OCI-LY1 (cell line): Measurements from ENCODE around the gene EFHD2.
"Not testable (repeated sequence)": the region's sequence is repeated elsewhere in the genome, so short reads cannot be mapped to it uniquely, and the experiment has no call there.

ENCODE experiments used
- EZH2 ChIP-seq: fragments of 200-600 bp; sonication (generic), shearing (Covaris generic); IDR thresholded peaks from 2 replicates; pipeline ENCODE4 v1.8.0; 2017; ENCODE audit warnings: borderline replicate concordance, mixed run types, mild to moderate bottlenecking, antibody characterized with exemption, low read length, moderate library complexity, mixed read lengths
- TF ChIP-seq, protein P1 (sequence below): fragments of 200-600 bp; sonication (generic), shearing (Covaris generic); IDR thresholded peaks from 2 replicates; pipeline ENCODE4 v1.5.1; 2017; ENCODE audit warnings: mild to moderate bottlenecking, antibody characterized with exemption, low read length, moderate library complexity, mixed read lengths

DNA sequence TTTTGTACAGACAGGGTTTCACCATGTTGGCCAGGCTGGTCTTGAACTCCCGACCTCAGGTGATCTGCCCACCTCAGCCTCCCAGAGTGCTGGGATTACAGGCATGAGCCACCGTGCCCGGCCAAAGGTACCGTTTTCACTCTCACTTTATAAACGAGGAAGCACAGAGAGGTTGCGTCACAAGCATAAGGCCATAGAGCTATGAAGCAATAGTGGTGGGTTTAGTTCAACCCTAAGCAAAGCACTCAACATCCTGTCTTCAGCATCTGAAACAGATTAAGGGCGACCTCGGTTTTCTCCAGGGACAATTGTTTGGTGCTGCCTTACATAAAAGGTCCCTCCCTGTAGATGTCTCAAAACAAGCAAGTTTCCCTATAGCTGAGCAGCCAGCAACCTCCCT, 25.1 kb downstream of the EFHD2 start:
- TF ChIP-seq, protein P1, sequence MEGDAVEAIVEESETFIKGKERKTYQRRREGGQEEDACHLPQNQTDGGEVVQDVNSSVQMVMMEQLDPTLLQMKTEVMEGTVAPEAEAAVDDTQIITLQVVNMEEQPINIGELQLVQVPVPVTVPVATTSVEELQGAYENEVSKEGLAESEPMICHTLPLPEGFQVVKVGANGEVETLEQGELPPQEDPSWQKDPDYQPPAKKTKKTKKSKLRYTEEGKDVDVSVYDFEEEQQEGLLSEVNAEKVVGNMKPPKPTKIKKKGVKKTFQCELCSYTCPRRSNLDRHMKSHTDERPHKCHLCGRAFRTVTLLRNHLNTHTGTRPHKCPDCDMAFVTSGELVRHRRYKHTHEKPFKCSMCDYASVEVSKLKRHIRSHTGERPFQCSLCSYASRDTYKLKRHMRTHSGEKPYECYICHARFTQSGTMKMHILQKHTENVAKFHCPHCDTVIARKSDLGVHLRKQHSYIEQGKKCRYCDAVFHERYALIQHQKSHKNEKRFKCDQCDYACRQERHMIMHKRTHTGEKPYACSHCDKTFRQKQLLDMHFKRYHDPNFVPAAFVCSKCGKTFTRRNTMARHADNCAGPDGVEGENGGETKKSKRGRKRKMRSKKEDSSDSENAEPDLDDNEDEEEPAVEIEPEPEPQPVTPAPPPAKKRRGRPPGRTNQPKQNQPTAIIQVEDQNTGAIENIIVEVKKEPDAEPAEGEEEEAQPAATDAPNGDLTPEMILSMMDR, result not testable (repeated sequence)
- not testable (repeated sequence) for TF ChIP-seq EZH2
